ENCODE measurements around the gene DHRSX.
"Not testable (repeated sequence)": the region's sequence is repeated elsewhere in the genome, so short reads cannot be mapped to it uniquely, and the experiment has no call there.

Gene DHRSX

GRCh38 chrX:2267890-2268289 lies 232.9 kb downstream of the DHRSX start:
- TF ChIP-seq SUZ12 (IDR thresholded peaks at IDR 0.05; ENCODE audit: extremely low read depth, insufficient read depth, insufficient read length) (no peak), ZNF274 (IDR thresholded peaks at IDR 0.05; ENCODE audit: low read depth, low read length) (no peak), YY1 (IDR thresholded peaks at IDR 0.05; ENCODE audit: insufficient read depth, insufficient read length) (no peak)

DNA sequence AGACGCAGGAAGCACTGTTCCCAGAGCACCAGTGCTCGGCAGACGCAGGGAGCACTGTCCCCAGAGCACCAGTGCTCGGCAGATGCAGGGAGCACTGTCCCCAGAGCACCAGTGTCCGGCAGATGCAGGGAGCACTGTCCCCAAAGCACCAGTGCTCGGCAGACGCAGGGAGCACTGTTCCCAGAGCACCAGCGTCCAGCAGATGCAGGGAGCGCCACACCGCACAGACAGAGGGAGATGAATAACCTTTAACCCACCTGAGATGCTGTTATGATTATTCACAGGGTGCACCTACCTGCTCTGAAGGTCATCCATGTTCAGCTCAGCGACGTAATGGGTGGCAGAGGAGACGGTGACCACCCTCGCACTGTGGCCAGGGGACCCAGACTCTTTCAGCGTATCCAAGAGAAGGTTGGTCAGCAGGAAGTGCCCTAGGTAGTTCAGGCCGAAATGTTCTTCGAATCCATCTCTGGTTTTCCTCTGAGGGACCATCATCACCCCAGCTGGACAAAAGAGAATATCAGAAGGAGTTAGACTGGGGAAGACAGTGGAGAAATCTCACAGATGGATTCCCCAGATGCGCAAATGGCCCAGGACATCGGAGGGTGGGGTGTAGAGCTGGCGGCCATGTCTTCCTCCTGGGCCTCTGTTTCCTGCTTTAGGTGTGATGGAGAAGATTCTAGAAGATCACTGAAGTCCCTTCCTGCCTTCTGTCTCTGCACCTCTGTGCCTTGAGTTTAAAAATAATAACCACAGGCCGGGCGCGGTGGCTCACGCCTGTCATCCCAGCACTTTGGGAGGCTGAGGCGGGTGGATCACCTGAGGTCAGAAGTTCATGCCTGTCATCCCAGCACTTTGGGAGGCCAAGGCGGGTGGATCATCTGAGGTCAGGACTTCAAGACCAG lies 234.1 kb downstream of the DHRSX start:
- TF ChIP-seq ZNF274 (IDR thresholded peaks at IDR 0.05; ENCODE audit: low read depth, low read length), result no peak
- no peak for TF ChIP-seq YY1 (IDR thresholded peaks at IDR 0.05; ENCODE audit: insufficient read depth, insufficient read length)
- no peak for TF ChIP-seq SUZ12 (IDR thresholded peaks at IDR 0.05; ENCODE audit: extremely low read depth, insufficient read depth, insufficient read length)
- no peak for DNase-seq (ENCODE audit: low read depth, low spot score)
- peaks cover 14% of the 10 kb centered on the region for H3K4me1 ChIP-seq (ENCODE audit: insufficient read depth, insufficient read length)
- H3K36me3 ChIP-seq (ENCODE audit: insufficient read depth, insufficient read length, low read length), result no peaks in the 10 kb centered on the region
- H3K9me3 ChIP-seq (ENCODE audit: insufficient read depth, low read length), result no peaks in the 10 kb centered on the region
- no peaks in the 10 kb centered on the region for H3K27me3 ChIP-seq (ENCODE audit: insufficient read depth, insufficient read length)
- H3K9ac ChIP-seq (ENCODE audit: insufficient read length, low read depth), result no peak overlapping the region
- no peak overlapping the region for H3K4me3 ChIP-seq (ENCODE audit: insufficient read length, low read depth)

More at GRCh38 chrX:2267890-2268289, 232.9 kb downstream of the DHRSX start:
- peaks cover 8% of the 10 kb centered on the region for H3K4me1 ChIP-seq (ENCODE audit: insufficient read depth, insufficient read length)
- no peak overlapping the region for H3K9ac ChIP-seq (ENCODE audit: insufficient read length, low read depth)
- H3K36me3 ChIP-seq (ENCODE audit: insufficient read depth, insufficient read length, low read length), result no peaks in the 10 kb centered on the region
- H3K9me3 ChIP-seq (ENCODE audit: insufficient read depth, low read length), result no peaks in the 10 kb centered on the region
- no peak overlapping the region for H3K4me3 ChIP-seq (ENCODE audit: insufficient read length, low read depth)
- no peak for DNase-seq (ENCODE audit: low read depth, low spot score)
- no peaks in the 10 kb centered on the region for H3K27me3 ChIP-seq (ENCODE audit: insufficient read depth, insufficient read length)

DNA sequence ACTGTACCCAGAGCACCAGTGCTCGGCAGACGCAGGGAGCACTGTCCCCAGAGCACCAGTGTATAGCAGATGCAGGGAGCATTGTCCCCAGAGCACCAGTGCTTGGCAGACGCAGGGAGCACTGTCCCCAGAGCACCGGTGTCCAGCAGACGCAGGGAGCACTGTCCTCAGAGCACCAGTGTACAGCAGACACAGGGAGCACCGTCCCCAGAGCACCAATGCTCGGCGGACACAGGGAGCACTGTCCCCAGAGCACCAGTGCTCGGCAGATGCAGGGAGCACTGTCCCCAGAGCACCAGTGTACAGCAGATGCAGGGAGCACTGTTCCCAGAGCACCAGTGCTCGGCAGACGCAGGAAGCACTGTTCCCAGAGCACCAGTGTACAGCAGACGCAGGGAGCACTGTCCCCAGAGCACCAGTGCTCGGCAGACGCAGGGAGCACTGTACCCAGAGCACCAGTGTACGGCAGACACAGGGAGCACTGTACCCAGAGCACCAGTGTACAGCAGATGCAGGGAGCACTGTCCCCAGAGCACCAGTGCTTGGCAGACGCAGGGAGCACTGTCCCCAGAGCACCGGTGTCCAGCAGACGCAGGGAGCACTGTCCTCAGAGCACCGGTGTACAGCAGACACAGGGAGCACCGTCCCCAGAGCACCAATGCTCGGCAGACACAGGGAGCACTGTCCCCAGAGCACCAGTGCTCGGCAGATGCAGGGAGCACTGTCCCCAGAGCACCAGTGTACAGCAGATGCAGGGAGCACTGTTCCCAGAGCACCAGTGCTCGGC lies 234.9 kb downstream of the DHRSX start:
- H3K27me3 ChIP-seq (ENCODE audit: insufficient read depth, insufficient read length); H3K9me3 ChIP-seq (ENCODE audit: insufficient read depth, low read length); H3K36me3 ChIP-seq (ENCODE audit: insufficient read depth, insufficient read length, low read length); H3K9ac ChIP-seq (ENCODE audit: insufficient read length, low read depth); DNase-seq (ENCODE audit: low read depth, low spot score); H3K4me3 ChIP-seq (ENCODE audit: insufficient read length, low read depth): not testable (repeated sequence)
- peaks cover 14% of the 10 kb centered on the region for H3K4me1 ChIP-seq (ENCODE audit: insufficient read depth, insufficient read length)

- Histone ChIP-seq H3K4me3 (ENCODE audit: insufficient read length, low read depth) (no peak overlapping the region), H3K4me1 (ENCODE audit: insufficient read depth, insufficient read length) (peaks cover 14% of the 10 kb centered on the region), H3K27me3 (ENCODE audit: insufficient read depth, insufficient read length) (no peaks in the 10 kb centered on the region), H3K9ac (ENCODE audit: insufficient read length, low read depth) (no peak overlapping the region), H3K9me3 (ENCODE audit: insufficient read depth, low read length) (no peaks in the 10 kb centered on the region), H3K36me3 (ENCODE audit: insufficient read depth, insufficient read length, low read length) (no peaks in the 10 kb centered on the region)
- DNase-seq (ENCODE audit: low read depth, low spot score), result no peak
- TF ChIP-seq ZNF274 (IDR thresholded peaks at IDR 0.05; ENCODE audit: low read depth, low read length) (no peak), SUZ12 (IDR thresholded peaks at IDR 0.05; ENCODE audit: extremely low read depth, insufficient read depth, insufficient read length) (no peak), YY1 (IDR thresholded peaks at IDR 0.05; ENCODE audit: insufficient read depth, insufficient read length) (no peak)
Observed at GRCh38 chrX:2264179-2265030, 236.4 kb downstream of the DHRSX start.

GRCh38 chrX:2263203-2263602 lies 237.6 kb downstream of the DHRSX start:
- no peak overlapping the region for H3K9ac ChIP-seq (ENCODE audit: insufficient read length, low read depth)

GRCh38 chrX:2262668-2263055 lies 238.1 kb downstream of the DHRSX start:
- peaks cover 14% of the 10 kb centered on the region for H3K4me1 ChIP-seq (ENCODE audit: insufficient read depth, insufficient read length)
- no peak for DNase-seq (ENCODE audit: low read depth, low spot score)
- no peaks in the 10 kb centered on the region for H3K27me3 ChIP-seq (ENCODE audit: insufficient read depth, insufficient read length)
- H3K4me3 ChIP-seq (ENCODE audit: insufficient read length, low read depth), result no peak overlapping the region
- H3K9ac ChIP-seq (ENCODE audit: insufficient read length, low read depth), result no peak overlapping the region
- no peak for TF ChIP-seq ZNF274 (IDR thresholded peaks at IDR 0.05; ENCODE audit: low read depth, low read length)
- no peak for TF ChIP-seq YY1 (IDR thresholded peaks at IDR 0.05; ENCODE audit: insufficient read depth, insufficient read length)
- TF ChIP-seq SUZ12 (IDR thresholded peaks at IDR 0.05; ENCODE audit: extremely low read depth, insufficient read depth, insufficient read length), result no peak
- H3K36me3 ChIP-seq (ENCODE audit: insufficient read depth, insufficient read length, low read length), result no peaks in the 10 kb centered on the region
- no peaks in the 10 kb centered on the region for H3K9me3 ChIP-seq (ENCODE audit: insufficient read depth, low read length)

More at GRCh38 chrX:2263203-2263602, 237.6 kb downstream of the DHRSX start:
- H3K4me3 ChIP-seq (ENCODE audit: insufficient read length, low read depth), result no peak overlapping the region
- H3K4me1 ChIP-seq (ENCODE audit: insufficient read depth, insufficient read length), result peaks cover 14% of the 10 kb centered on the region
- H3K9me3 ChIP-seq (ENCODE audit: insufficient read depth, low read length), result no peaks in the 10 kb centered on the region
- DNase-seq (ENCODE audit: low read depth, low spot score), result no peak
- no peaks in the 10 kb centered on the region for H3K36me3 ChIP-seq (ENCODE audit: insufficient read depth, insufficient read length, low read length)
- no peaks in the 10 kb centered on the region for H3K27me3 ChIP-seq (ENCODE audit: insufficient read depth, insufficient read length)
- TF ChIP-seq ZNF274 (IDR thresholded peaks at IDR 0.05; ENCODE audit: low read depth, low read length), result no peak
- TF ChIP-seq SUZ12 (IDR thresholded peaks at IDR 0.05; ENCODE audit: extremely low read depth, insufficient read depth, insufficient read length), result no peak
- no peak for TF ChIP-seq YY1 (IDR thresholded peaks at IDR 0.05; ENCODE audit: insufficient read depth, insufficient read length)
